Measurements from ENCODE around the gene TMEM135. TPM values are rescaled to one million over a fixed set of nuclear protein-coding genes. Genes with fewer than 3 reads are reported as not detected.

Gene TMEM135
- total RNA-seq, 1 experiment from 2014 or later, result 12.6 TPM

DNA sequence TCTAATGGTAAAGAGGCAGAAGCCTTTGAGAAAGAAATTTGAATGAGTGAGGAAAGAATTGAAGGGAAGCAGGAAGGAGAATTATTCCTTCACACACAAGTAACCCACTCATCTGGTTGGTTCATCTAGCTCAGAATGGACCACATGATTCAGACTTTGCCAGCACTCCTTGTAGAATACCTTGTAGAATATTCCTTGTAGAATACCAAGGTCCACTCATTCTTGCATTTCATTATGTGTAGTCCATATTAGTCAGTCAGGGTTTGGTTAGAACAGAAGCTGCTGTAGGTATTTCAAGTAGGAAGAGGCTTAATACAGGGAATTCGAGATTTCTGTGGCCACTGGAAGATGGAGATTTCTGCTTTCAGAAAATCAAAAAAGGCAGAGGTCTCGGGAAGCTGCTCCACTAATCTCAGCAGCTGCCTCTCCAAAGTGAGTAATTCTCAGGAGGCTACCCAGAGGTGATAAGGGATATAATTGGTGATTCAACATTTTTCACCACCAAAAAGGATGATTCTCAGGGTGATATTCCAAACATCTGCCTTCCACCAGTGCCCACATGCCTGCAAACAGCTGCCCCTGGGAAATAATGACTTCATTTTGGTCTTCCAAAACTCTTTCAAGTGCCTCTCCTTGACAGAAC, 329.1 kb downstream of the TMEM135 start:
- no peaks in the 10 kb centered on the region for H3K9me3 Mint-ChIP-seq (ENCODE audit: low read depth, unreplicated experiment)
- CTCF ChIA-PET, result no interaction called here
- no peak overlapping the region for H3K4me3 Mint-ChIP-seq (ENCODE audit: low read depth, unreplicated experiment)
- intact Hi-C loops (cut with micrococcal nuclease; ENCODE audit: unreplicated experiment), result no loop called here
- no TSS peak for BruUV-seq (replicated peaks)
- H3K27ac Mint-ChIP-seq (ENCODE audit: unreplicated experiment), result no peak overlapping the region
- TF ChIP-seq CTCF (IDR thresholded peaks at IDR 0.05; ENCODE audit: unreplicated experiment), result no peak
- H3K27me3 Mint-ChIP-seq (ENCODE audit: unreplicated experiment), result peaks cover 32% of the 10 kb centered on the region
- H3K36me3 Mint-ChIP-seq (ENCODE audit: insufficient read depth, unreplicated experiment), result no peaks in the 10 kb centered on the region
- H3K4me1 Mint-ChIP-seq (ENCODE audit: low read depth, unreplicated experiment), result no peaks in the 10 kb centered on the region
- no peak for DNase-seq

- CTCF ChIA-PET, result no interaction called here
These were observed 330.4 kb downstream of the TMEM135 start for GRCh38 chr11:87368151-87368550.

DNA sequence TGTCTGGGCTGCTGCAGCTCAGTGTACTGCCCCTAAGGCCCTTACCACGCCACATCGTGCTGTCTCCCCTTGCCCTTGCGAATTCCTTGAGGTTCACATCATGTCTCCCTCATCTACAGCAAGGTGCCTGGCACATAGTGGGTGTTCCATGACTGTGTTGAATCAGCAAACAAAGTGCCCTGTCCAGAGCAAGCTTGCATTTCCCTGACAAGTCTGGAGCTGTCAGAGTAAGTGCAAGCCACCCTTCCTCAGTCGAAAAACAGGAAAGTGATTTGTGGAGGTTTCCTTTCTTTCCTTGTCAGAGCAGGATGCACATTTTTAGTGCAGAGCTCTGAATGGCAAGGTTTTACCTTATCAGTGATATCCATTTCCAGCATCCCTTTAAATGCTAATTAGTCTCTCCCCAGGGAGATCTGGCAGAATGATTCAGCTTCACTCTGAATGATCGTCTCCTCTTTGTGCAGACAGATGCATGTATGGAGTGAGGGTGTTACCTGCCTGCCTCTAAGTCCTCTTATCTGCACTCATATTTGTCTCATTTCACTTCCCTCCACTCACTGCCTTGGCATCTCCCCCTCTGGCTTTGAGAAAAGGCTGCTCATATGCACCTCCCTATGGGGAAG, 331.2 kb downstream of the TMEM135 start:
- Mint-ChIP-seq H3K9me3 (ENCODE audit: low read depth, unreplicated experiment) (no peaks in the 10 kb centered on the region), H3K27ac (ENCODE audit: unreplicated experiment) (no peak overlapping the region), H3K27me3 (ENCODE audit: unreplicated experiment) (peaks cover 40% of the 10 kb centered on the region), H3K4me1 (ENCODE audit: low read depth, unreplicated experiment) (no peaks in the 10 kb centered on the region), H3K4me3 (ENCODE audit: low read depth, unreplicated experiment) (no peak overlapping the region), H3K36me3 (ENCODE audit: insufficient read depth, unreplicated experiment) (no peaks in the 10 kb centered on the region)
- no TSS peak for BruUV-seq (replicated peaks)
- intact Hi-C loops (cut with micrococcal nuclease; ENCODE audit: unreplicated experiment), result no loop called here
- CTCF ChIA-PET, result no interaction called here
- TF ChIP-seq CTCF (IDR thresholded peaks at IDR 0.05; ENCODE audit: unreplicated experiment), result no peak
- no peak for DNase-seq

More at GRCh38 chr11:87368151-87368550, 330.4 kb downstream of the TMEM135 start:
- H3K27ac Mint-ChIP-seq (ENCODE audit: unreplicated experiment), result no peak overlapping the region
- no peaks in the 10 kb centered on the region for H3K9me3 Mint-ChIP-seq (ENCODE audit: low read depth, unreplicated experiment)
- intact Hi-C loops (cut with micrococcal nuclease; ENCODE audit: unreplicated experiment), result no loop called here
- H3K4me3 Mint-ChIP-seq (ENCODE audit: low read depth, unreplicated experiment), result no peak overlapping the region
- DNase-seq, result no peak
- TF ChIP-seq CTCF (IDR thresholded peaks at IDR 0.05; ENCODE audit: unreplicated experiment), result no peak
- BruUV-seq (replicated peaks), result no TSS peak
- H3K36me3 Mint-ChIP-seq (ENCODE audit: insufficient read depth, unreplicated experiment), result no peaks in the 10 kb centered on the region
- H3K4me1 Mint-ChIP-seq (ENCODE audit: low read depth, unreplicated experiment), result no peaks in the 10 kb centered on the region
- peaks cover 32% of the 10 kb centered on the region for H3K27me3 Mint-ChIP-seq (ENCODE audit: unreplicated experiment)

GRCh38 chr11:87369888-87370287, 332.2 kb downstream of the TMEM135 start:
- DNase-seq, result no peak
- H3K27ac Mint-ChIP-seq (ENCODE audit: unreplicated experiment), result no peak overlapping the region
- H3K4me3 Mint-ChIP-seq (ENCODE audit: low read depth, unreplicated experiment), result no peak overlapping the region
- no peaks in the 10 kb centered on the region for H3K4me1 Mint-ChIP-seq (ENCODE audit: low read depth, unreplicated experiment)
- intact Hi-C loops (cut with micrococcal nuclease; ENCODE audit: unreplicated experiment), result no loop called here
- no TSS peak for BruUV-seq (replicated peaks)
- peaks cover 49% of the 10 kb centered on the region for H3K27me3 Mint-ChIP-seq (ENCODE audit: unreplicated experiment)
- no peak for TF ChIP-seq CTCF (IDR thresholded peaks at IDR 0.05; ENCODE audit: unreplicated experiment)
- H3K9me3 Mint-ChIP-seq (ENCODE audit: low read depth, unreplicated experiment), result no peaks in the 10 kb centered on the region
- CTCF ChIA-PET, result no interaction called here
- H3K36me3 Mint-ChIP-seq (ENCODE audit: insufficient read depth, unreplicated experiment), result no peaks in the 10 kb centered on the region
